IPS-NIHi7 (cell line): ENCODE results near the gene IL31.

ENCODE experiments used
- DNase-seq: peaks from one replicate; pipeline ENCODE4 v3.0.0; 2012; ENCODE audit warnings: mixed read lengths; ENCODE audit errors: extremely low spot score

Gene IL31

DNA sequence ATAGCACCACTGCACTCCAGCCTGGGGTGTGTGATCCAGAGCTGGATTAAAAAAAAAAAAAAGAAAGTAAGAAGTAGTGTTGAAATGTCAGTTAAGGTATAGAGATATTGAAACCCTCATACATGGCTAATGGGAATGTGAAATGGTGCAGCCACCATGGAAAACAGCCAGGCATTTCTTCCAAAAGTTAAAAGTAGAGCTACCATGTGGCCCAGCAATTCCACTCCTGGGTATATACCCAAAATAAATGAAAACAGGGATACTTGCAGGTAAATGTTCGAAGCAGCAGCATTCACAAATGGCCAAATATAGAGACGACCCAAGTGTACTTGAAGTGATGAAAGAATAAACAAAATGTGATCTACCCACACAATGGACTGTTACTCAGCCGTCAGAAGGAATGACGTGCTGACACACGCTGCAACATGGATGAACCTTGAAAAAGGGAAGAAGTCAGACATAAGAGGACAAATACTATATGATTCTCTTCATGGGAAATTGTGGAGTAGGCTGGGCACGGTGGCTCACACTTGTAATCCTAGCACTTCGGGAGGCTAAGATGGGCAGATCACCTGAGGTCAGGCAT is 15.2 kb downstream of the IL31 start:
- DNase-seq = no peak

DNA sequence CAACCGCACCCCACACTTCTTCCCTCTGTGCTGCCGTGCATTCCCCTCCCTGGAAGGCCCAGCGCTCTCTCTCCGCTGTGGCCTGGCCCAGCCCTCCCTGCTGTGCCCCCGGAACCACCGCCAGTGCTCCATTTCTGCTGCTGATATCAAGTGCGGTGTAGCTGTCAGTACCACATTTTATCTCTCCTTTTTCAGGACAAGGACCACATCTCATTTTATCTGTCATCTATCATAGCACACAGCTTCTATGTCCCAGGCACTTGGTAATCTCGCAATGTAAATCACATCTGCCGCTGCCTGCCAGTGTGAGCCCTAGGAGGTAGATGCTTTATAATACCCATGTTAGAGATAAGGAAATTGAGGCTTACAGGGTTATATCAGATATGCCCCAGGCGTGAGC is 18.3 kb downstream of the IL31 start:
- no peak for DNase-seq

DNA sequence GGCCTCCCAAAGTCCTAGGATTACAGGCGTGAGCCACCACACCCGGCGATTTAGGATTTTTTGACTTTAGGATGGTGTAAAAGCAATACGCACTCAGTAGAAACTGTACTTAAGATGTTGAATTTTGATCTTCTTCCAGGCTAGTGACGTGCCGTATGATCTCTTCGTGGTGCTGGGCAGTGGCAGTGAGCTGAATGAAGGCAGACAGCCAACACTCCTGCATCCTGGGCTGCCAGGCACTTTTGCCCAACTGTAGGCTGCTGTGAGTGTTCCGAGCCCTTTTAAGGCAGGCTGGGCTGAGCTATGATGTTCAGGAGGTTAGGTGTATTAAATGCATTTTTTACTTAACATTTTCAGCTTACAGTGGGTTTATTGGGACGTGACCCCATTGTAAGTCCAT is 21.3 kb downstream of the IL31 start:
- DNase-seq = no peak

DNA sequence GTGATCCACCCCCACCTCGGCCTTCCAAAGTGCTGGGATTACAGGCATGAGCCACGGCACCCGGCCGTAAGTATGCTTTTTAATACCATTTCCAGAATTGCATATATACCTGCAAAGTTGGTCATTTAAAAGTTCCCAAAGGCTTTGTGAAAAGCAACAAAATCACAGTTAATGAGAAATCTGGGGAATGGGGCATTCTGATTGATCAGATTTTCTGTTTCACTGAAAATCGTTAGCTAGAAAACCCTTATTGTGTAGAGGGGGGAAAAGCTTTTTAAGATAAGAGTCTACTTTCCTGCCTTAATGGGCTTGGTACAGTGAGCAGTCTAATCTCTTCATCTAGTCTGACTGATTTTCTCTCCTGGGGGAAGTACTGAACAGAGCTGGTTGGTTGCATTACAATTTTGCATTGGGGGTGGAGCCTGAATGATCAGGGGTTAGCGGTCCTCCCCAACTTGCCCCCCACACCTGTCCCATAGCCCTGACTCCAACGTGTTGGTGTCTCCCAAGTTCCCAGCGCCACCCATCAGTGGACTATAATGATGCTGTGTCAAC is 23.8 kb downstream of the IL31 start:
- no peak for DNase-seq

DNA sequence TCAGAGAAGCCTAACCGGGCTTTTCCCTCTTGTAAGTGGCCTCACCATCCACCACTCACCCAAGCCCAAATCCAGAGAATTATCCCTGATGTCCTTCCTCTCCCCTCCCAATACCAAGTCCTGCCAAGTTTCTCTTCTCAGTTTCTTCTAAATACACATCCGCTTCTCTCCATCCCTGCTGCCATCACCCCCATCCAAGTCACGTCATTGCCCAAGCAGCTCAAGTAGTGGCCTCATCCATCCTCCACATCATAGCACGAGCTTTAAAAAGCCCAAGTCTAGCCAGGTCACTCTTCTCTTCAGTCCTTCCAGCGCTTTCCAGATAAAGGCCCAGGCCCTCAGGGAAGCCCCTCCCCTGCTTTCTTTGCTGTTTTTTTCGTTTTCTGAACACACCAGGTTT is 25.4 kb downstream of the IL31 start:
- DNase-seq = no peak

DNA sequence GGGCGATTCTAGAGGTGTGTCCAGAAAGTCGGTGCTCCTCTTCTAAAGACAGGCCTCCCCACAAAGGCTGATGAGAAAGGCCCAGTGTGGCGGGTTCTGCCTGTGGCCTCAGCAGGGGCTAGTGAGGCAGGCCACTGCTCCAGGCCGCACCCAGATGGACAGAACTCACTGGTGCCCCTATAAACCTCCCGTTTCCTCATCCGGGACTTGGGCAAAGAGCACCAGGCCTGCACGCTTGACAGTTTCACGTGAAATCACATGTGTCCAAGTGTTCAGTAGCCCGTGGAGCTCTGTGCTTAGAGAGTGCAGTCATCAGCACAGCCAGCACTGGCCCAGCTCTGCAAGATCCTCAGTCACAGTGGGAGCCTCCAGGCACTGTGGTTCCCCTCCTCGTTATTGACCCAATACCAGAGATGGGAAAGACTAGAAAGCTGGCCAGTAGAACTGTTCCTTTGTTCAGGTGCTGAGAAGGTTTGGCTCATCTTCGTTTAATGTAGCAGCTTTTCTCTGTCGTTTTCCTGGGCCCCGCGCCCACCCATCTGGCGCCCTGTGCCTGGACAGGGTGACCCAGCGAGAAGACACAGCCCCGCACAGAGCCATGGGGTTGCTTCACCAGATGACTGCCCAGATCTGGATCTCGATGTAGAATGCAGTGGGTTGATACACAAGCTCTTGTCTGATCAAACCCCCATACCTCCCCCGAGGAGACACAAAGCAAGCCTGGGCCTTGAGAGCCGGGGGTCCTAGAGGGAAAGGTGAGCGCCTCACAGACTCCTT is 26.3 kb downstream of the IL31 start:
- DNase-seq = no peak

DNA sequence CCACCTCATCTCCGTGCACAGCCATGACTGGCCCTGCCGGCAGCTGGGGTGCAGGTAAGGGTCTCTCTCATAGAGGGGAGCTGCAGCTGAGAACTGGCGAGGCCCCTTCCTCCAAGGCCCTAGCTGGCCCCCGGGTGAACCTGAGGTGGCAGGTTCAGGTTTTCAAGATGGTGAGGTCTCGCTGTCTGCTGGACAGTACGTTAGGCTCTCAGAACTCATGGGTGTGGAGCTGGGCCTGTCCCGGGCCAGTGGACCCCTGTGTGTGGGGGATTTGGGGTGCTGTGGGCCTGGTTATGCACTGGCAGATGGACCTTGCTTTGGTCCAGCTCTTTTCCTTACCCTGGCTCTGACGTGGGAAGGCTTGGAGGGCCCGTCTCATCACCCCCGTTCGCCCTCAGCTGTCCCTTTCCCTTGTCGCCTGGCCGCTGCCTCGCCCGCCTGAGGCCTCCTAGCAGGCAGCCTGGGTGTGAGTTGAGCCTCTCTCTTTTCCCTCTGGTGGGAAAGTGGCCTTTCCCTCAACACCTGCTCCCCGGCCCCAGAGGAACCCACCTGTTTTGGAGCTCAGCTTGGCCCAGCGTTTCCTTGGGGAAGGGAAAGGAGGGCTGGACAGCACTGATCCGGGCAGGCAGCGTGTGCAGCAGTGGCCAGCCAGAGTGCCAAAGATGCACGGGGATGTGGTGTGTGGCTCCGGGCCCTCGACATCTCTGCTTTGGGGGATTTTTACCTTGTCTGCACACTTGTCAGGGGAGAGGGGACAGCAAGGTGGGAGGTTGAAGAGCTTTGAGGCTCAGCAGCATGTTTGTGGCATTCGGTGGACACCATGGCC is 28.3 kb downstream of the IL31 start:
- no peak for DNase-seq

DNA sequence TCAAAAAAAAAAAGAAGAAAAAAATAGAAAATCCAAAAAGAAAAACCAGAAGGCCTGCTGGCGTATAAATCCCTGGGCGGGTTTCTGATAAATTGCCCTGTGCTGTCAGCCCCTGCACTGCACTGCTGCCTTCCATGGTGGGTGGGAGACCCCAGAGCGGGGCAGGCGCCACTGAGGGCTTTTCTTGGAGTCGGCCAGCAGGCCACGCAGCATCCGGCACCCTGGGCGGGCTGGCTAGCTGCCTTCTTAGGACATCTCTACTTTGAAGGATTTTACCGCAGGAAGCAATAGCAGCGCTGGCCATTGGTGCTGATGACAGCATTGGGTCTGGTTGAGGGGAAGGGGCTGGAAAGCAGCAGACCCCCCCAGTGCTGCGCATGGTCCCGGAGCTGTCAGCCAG is 29.1 kb downstream of the IL31 start:
- no peak for DNase-seq

DNA sequence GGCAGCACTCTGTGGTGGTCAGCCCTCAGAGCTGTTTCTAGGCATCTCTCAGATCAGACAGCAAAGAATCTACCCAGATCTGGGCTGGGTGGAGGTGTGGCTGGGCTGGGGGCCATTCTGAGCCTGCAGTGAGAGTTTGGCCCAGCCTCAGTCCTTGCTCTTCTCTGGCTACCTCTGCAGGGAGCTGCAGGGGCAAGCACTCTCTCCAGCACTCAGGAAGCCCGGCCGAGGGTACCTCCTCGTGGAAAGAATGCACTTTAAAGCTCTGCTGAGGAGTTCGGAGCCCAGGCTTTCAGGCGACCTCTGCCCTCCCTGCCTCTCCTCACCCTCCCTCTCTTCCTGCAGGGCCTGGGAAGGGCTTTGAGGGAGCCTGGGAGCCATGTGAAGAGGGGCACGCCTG is 31.2 kb downstream of the IL31 start:
- DNase-seq = no peak

DNA sequence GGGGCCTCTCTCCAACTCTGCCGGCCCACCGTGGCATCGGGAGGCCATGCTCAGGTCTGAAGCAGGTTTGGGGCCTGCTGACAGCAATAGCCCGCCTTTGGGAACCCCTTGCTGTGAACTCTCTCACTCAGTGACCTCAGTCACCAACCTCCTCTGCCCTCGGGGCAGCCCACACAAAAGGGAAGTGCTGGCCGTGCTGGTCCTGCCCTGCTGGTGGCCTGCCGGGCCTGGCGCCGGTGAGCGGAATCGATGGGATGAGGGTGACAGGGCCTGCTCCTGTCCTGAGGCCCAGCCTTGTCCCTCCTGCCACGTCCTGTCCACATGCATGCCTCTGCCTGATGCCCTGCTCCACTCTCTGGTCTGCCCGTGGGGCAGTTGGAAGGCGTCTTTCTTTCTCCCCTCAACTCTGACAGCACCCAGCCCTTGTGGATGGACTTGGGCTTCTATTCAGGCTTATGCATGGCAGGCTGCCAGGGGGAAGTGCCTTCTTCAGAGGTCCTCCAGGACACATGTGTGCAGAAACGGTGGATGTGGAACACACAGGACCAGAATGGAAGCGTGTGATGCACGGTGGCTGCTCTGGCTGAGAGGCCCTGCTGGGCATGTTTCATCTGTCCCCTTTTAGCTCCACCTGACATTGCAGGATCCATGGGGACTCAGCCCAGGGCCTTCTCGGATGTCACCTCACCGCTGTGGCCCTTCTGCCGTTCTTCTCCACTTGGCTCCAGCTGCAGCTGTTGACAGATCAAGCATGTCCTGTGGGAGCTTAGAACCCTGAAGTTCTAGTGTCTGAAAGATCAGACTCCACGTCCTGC is 31.9 kb downstream of the IL31 start:
- DNase-seq = no peak

DNA sequence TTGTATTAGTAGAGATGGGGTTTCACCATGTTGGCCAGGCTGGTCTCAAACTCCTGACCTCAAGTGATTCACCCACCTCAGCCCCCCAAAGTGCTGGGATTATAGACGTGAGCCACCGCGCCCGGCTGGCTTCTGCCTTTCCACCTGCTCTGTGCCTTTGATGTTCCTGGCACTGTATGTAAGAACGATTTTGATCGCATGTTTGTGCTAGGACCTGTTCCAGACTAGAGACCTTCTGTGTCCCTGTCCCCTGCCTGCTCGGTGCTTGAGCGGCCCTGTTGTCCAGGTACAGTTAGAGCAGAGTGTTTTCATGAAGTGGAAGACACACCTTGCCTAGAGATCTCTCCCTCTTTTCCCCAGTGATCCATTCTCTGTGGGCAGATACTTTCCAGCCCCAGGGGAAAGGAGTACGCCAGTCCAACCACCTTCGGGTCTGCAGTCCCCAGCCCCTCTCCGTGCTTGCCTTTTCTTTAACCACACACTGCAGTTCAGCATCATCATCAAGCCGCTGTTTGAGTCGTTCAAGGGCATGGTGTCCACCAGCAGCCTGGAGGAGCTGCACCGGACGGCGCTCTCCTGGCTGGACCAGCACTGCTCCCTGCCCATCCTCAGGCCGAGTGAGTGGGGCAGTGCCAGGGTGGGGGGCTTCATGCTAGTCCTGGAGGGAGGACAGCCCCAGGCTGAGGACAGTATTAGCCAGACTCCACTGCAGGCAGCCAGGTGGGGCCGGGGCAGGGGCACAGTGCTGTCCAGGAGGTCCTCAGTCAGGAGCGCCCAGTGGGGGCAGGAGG is 33.4 kb downstream of the IL31 start:
- no peak for DNase-seq

DNA sequence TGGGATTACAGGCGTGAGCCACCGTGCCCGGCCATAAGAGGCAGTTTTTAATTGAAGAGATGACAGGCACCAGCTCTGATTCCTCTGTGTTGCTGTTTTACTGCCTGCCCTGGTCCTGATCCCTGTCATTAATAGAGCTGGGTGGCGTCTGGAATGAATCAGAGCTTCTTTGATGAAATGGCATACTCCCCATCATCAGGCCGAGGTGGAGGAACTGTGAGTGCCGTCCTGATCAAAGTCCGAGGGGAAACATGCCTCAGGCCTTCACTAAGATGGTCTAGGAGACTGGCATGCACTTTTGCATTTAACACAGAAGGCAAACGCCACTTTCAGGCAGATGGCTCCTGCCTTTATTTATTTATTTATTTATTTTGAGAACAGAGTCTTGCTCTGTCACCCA is 34.1 kb downstream of the IL31 start:
- DNase-seq = no peak

DNA sequence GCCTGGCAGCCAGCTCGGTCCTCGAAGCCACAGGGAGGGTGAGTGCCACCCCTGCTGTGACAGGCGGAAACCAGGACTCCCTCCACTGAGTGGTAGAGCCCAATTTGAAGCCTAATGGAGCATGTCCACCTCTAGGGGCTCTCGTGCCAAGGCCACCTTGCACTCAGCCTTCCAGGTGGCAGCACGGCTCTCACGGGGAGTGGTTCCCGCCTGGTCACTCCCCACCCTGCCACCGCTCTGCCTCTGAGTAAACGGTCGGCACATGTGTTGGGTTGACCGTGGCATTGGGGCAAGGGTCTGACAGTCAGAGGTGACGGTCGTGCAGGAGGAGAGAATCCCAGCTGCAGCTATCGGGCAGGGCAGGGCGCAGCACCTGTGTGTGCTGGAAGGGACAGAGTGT is 34.8 kb downstream of the IL31 start:
- DNase-seq = no peak

DNA sequence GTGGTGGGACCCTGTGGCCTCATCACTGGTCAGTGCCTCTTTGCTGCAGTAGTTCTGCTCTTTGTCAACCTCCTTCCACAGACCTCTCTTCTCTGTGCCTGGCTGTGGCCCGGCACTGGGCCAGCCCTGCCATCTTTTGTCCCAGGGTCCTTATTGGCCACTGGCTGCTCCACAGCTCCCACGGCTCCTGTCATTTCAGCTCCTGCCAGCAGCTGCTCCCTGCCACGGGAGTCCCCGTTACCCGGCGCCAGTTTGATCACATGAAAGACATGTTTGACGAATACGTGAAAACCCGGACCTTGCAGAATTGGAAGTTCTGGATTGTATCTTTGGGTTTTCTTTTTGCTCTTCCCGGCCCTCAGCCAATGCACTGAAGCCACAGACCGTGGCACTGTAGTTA is 35.4 kb downstream of the IL31 start:
- DNase-seq = no peak

DNA sequence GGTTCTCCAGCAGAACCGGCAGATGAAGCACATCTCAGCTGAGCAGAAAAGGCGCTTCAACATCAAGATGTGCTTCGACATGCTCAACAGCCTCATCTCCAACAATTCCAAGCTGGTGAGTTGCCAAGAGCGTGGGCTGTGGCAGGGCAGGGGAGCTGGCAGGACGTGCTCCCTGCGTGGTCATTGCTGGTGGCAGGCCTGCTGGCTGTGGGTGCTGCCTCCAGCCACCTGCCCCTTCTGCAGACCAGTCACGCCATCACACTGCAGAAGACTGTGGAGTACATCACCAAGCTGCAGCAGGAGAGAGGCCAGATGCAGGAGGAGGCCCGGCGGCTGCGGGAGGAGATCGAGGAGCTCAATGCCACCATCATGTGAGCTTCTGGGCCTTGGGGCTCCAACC is 35.8 kb downstream of the IL31 start:
- DNase-seq = no peak

DNA sequence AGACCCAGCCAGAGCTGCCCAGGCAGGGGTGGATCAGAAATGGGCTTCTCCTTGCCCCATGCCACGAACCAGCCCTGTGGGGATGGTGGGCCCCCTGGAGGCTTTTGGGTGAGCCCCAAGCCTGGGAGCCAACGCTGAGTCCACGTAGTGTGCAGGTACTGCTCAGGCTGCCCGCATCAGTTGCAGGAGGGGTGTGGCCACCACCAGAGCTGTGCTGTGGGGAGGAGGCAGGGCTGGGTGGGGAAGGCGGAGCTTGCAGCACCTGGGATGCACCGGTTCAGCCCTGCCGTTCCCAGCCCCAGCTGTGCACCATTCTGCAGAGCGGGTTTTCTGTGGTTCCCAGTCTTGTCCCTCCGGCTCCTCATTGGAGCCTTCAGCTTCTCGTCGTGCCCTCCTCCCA is 36.3 kb downstream of the IL31 start:
- DNase-seq = peak; percentile 82

DNA sequence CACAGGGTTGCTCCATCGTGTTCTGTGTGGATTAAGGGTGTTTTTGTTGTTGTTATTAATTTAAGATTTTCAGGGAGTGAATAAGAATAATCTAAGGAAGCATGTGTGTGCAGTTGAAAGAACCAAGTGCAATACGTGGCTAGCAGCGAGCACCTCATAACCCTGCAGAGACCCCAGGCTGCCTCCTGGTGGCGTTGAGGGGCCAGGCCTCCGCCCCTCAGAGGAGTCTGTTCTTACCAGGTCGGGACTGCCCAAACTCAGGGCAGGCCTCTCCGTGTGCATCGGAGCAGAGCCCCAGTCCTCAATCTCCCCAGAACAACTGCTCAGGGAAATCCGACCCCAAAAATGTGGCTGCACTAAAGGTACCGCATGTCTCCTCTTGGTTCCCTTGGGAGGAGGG is 36.8 kb downstream of the IL31 start:
- peak; percentile 81 for DNase-seq

DNA sequence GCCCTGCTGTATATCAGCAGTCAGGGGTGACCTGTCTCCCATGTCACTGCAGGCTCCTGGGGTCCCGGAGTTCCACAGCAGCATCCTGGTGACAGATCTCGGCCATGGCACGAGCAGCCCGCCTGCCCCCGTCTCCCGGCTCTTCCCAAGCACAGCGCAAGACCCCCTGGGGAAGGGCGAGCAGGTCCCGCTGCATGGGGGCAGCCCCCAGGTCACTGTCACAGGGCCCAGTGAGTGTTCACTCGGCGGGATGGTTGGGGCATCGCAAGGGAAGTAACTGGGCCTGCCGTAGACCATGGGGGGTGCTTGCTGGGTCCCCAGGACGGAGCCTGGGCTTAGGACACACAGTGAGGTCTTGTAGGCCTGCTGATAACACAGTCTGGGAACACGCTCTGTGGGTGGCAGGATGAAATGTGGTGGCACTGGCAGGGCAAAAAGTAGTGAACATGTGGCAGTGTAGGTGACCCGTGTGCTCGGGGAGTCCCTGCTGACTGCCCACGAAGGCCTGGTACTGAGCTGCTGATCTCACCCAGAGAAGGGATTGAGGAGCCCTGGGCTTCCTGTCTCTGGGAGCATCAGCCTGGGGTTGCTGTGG is 38.5 kb downstream of the IL31 start:
- DNase-seq = no peak

DNA sequence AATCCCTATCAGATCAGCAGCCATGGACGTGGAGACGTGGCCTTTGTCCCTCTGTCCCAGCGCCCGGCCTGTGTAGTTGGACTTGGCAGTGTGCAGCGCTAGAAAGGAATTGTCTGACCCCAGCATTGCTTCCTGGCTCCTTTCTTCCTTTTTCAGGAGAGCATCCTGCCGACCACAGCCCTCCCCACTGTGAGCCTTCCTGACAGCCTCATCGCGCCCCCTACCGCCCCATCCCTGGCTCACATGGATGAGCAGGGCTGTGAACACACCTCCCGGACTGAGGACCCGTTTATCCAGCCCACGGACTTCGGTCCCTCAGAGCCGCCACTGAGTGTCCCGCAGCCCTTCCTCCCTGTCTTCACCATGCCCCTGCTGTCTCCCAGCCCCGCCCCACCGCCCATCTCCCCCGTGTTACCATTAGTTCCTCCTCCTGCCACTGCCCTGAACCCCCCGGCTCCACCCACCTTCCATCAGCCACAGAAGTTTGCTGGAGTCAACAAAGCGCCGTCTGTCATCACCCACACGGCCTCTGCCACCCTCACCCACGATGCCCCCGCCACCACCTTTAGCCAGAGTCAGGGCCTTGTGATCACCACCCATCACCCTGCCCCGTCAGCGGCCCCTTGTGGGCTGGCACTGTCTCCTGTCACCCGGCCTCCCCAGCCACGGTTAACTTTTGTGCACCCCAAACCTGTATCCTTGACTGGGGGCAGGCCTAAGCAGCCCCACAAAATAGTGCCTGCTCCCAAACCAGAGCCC is 40.6 kb downstream of the IL31 start:
- peak; percentile 48 for DNase-seq

DNA sequence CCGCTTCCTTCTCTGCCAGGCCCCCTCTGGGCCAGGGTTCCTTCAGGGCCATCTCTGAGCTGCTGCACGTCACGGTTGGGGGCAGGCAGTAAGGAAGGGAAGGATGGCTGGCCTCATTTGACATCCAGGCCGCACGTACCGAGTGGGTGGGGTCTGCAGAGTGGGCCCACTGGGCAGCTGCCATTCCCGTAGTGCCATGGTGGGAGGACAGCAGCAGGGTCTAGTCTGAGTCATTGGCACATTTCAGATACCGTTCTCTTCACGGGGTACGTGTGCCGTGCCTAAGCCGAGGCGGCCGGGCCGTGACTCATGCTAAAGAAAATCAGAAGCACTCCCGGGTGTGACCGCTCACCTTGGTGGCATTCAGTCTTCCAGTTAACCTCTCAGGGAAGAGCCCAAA is 43.9 kb downstream of the IL31 start:
- DNase-seq = no peak
